ENCODE measurements around the gene UBLCP1.

UBLCP1 gene

GRCh38 chr5:159273923-159274322 lies 10.8 kb downstream of the UBLCP1 start:
- Histone ChIP-seq H2AFZ (ENCODE audit: low read length) (no peak overlapping the region), H2BK120ac (ENCODE audit: low read depth, low read length) (no peak overlapping the region), H2BK5ac (ENCODE audit: low read length) (no peak overlapping the region), H3K4me1 (ENCODE audit: control insufficient read depth in 2 of 2, insufficient read depth in 1 of 2, low read depth in 1 of 2, low read length in 2 of 2) (no peaks in the 10 kb centered on the region), H3K18ac (ENCODE audit: low read length) (no peak overlapping the region), H3K14ac (ENCODE audit: low read length) (no peak overlapping the region), H3K27me3 (ENCODE audit: control insufficient read depth in 3 of 3, insufficient read depth in 3 of 3, low read depth in 1 of 3, low read length in 3 of 3) (no peaks in the 10 kb centered on the region), H4K8ac (ENCODE audit: low read depth, low read length) (no peak overlapping the region), H3K4me2 (ENCODE audit: insufficient read depth, low read length, poor library complexity, severe bottlenecking) (no peak overlapping the region), H2BK12ac (ENCODE audit: low read length) (no peak overlapping the region), H2BK15ac (ENCODE audit: low read length) (no peak overlapping the region), H3K27ac (replicated peaks; ENCODE audit: low read length) (no peak overlapping the region), H3K4me3 (ENCODE audit: low read length in 2 of 2) (no peak overlapping the region), H3K79me1 (ENCODE audit: low read depth, low read length) (no peaks in the 10 kb centered on the region), H2AK5ac (ENCODE audit: low read depth, low read length) (no peak overlapping the region), H3K23ac (ENCODE audit: low read depth, low read length, poor library complexity) (no peak overlapping the region), H4K91ac (ENCODE audit: low read depth, low read length, poor library complexity) (no peak overlapping the region), H3K9ac (ENCODE audit: low read depth, low read length, poor library complexity) (no peak overlapping the region), H3K4ac (ENCODE audit: low read length) (no peak overlapping the region), H3K9me3 (replicated peaks in 1 of 2; ENCODE audit: control insufficient read depth in 2 of 2, insufficient read depth in 1 of 2, low read depth in 1 of 2, low read length in 2 of 2) (no peaks in the 10 kb centered on the region), H3K36me3 (replicated peaks in 1 of 2; ENCODE audit: control insufficient read depth in 2 of 2, insufficient read depth in 2 of 2, low read length in 2 of 2) (peaks cover 6 to 100% of the 10 kb centered on the region in 2 donors)
- DNase-seq (ENCODE audit: low spot score) = no peak

GRCh38 chr5:159274676-159275075 lies 11.6 kb downstream of the UBLCP1 start:
- peaks cover 6 to 100% of the 10 kb centered on the region in 2 donors for H3K36me3 ChIP-seq (replicated peaks in 1 of 2; ENCODE audit: control insufficient read depth in 2 of 2, insufficient read depth in 2 of 2, low read length in 2 of 2)
- no peak overlapping the region for H2BK15ac ChIP-seq (ENCODE audit: low read length)
- no peak overlapping the region for H4K8ac ChIP-seq (ENCODE audit: low read depth, low read length)
- no peaks in the 10 kb centered on the region for H3K9me3 ChIP-seq (replicated peaks in 1 of 2; ENCODE audit: control insufficient read depth in 2 of 2, insufficient read depth in 1 of 2, low read depth in 1 of 2, low read length in 2 of 2)
- H3K27ac ChIP-seq (replicated peaks; ENCODE audit: low read length) = no peak overlapping the region
- no peak overlapping the region for H3K4ac ChIP-seq (ENCODE audit: low read length)
- H2BK5ac ChIP-seq (ENCODE audit: low read length) = no peak overlapping the region
- H3K9ac ChIP-seq (ENCODE audit: low read depth, low read length, poor library complexity) = no peak overlapping the region
- no peaks in the 10 kb centered on the region for H3K79me1 ChIP-seq (ENCODE audit: low read depth, low read length)
- no peaks in the 10 kb centered on the region for H3K4me1 ChIP-seq (ENCODE audit: control insufficient read depth in 2 of 2, insufficient read depth in 1 of 2, low read depth in 1 of 2, low read length in 2 of 2)
- no peak overlapping the region for H2BK12ac ChIP-seq (ENCODE audit: low read length)
- H3K23ac ChIP-seq (ENCODE audit: low read depth, low read length, poor library complexity) = no peak overlapping the region
- H3K18ac ChIP-seq (ENCODE audit: low read length) = no peak overlapping the region
- H3K14ac ChIP-seq (ENCODE audit: low read length) = no peak overlapping the region
- DNase-seq (ENCODE audit: low spot score) = no peak
- no peak overlapping the region for H3K4me2 ChIP-seq (ENCODE audit: insufficient read depth, low read length, poor library complexity, severe bottlenecking)
- no peak overlapping the region for H3K4me3 ChIP-seq (ENCODE audit: low read length in 2 of 2)
- H2BK120ac ChIP-seq (ENCODE audit: low read depth, low read length) = no peak overlapping the region
- H2AFZ ChIP-seq (ENCODE audit: low read length) = no peak overlapping the region
- no peaks in the 10 kb centered on the region for H3K27me3 ChIP-seq (ENCODE audit: control insufficient read depth in 3 of 3, insufficient read depth in 3 of 3, low read depth in 1 of 3, low read length in 3 of 3)
- H2AK5ac ChIP-seq (ENCODE audit: low read depth, low read length) = no peak overlapping the region
- no peak overlapping the region for H4K91ac ChIP-seq (ENCODE audit: low read depth, low read length, poor library complexity)

DNA sequence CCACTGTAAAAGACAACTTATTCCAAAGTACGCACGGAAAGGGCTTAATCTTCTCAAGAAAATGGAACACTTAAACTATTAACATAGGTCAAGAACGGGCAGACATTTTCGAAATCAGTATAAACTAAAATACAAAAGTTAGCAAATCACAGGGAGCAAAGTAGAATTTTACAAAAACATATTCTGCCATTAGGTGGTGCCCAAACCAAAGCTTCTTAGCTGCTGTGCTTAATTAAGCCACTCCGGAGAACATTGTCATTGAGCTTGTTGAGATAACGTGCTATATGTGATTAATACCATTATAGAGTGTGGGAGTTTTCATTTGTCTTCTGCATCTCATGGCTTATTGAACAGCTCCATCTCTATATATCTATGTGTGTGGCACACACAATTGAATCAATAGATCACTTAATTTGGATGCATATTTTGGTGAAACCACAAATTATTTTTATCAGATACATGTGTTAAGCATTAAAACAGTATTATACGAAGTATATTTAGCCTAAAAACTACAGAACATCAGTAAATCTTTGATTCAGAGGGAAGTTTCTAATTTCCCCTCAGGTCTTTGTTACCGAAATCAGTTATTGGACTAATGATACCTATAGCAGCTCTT lies 23.4 kb downstream of the UBLCP1 start:
- peaks cover 0 to 41% of the 10 kb centered on the region in 2 donors for H3K36me3 ChIP-seq (replicated peaks in 1 of 2; ENCODE audit: control insufficient read depth in 2 of 2, insufficient read depth in 2 of 2, low read length in 2 of 2)

DNA sequence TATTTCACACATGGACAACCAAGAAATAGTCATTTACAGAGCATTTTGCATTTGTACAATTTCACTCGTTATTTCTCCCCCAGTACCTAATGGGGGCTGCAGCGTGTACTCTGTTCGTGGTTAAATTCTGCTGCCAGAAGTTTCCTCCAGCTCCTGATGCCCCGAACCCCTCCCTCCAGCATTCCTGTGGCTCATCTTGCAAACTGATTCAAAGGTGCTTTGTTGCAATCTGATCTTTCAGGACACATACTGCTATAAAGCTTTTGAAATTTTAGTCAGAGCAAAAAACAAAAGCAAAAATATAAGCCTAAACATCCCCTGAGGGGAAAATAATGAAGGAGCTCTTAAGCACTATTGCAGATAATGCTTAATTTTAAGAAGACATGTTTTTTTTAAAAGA lies 27.7 kb downstream of the UBLCP1 start:
- Histone ChIP-seq H3K9me3 (replicated peaks in 1 of 2; ENCODE audit: control insufficient read depth in 2 of 2, insufficient read depth in 1 of 2, low read depth in 1 of 2, low read length in 2 of 2) (peaks cover 0 to 2% of the 10 kb centered on the region in 2 donors), H3K27me3 (ENCODE audit: control insufficient read depth in 3 of 3, insufficient read depth in 3 of 3, low read depth in 1 of 3, low read length in 3 of 3) (peaks cover 0 to 2% (median 0%) of the 10 kb centered on the region in 3 experiments), H3K4me2 (ENCODE audit: insufficient read depth, low read length, poor library complexity, severe bottlenecking) (no peak overlapping the region), H3K14ac (ENCODE audit: low read length) (no peak overlapping the region), H3K4me1 (ENCODE audit: control insufficient read depth in 2 of 2, insufficient read depth in 1 of 2, low read depth in 1 of 2, low read length in 2 of 2) (no peaks in the 10 kb centered on the region), H3K23ac (ENCODE audit: low read depth, low read length, poor library complexity) (no peak overlapping the region), H3K27ac (replicated peaks; ENCODE audit: low read length) (no peak overlapping the region), H3K9ac (ENCODE audit: low read depth, low read length, poor library complexity) (no peak overlapping the region), H2BK5ac (ENCODE audit: low read length) (no peak overlapping the region), H3K36me3 (replicated peaks in 1 of 2; ENCODE audit: control insufficient read depth in 2 of 2, insufficient read depth in 2 of 2, low read length in 2 of 2) (peaks cover 0 to 3% of the 10 kb centered on the region in 2 donors), H2BK12ac (ENCODE audit: low read length) (no peak overlapping the region), H2BK120ac (ENCODE audit: low read depth, low read length) (no peak overlapping the region), H2AK5ac (ENCODE audit: low read depth, low read length) (no peak overlapping the region), H3K18ac (ENCODE audit: low read length) (no peak overlapping the region), H3K79me1 (ENCODE audit: low read depth, low read length) (no peaks in the 10 kb centered on the region), H3K4ac (ENCODE audit: low read length) (no peak overlapping the region), H4K91ac (ENCODE audit: low read depth, low read length, poor library complexity) (no peak overlapping the region), H3K4me3 (ENCODE audit: low read length in 2 of 2) (no peak overlapping the region), H2BK15ac (ENCODE audit: low read length) (no peak overlapping the region), H2AFZ (ENCODE audit: low read length) (no peak overlapping the region), H4K8ac (ENCODE audit: low read depth, low read length) (no peak overlapping the region)
- no CpG with 5 or more reads among the region's 4 CpGs for WGBS, 2 donors (ENCODE audit: extremely low coverage in 2 of 2, insufficient read length in 2 of 2, insufficient replicate concordance in 1 of 2)
- DNase-seq (ENCODE audit: low spot score) = no peak

More for the DNA sequence above, 23.4 kb downstream of the UBLCP1 start:
- Histone ChIP-seq H3K4ac (ENCODE audit: low read length) (no peak overlapping the region), H2BK12ac (ENCODE audit: low read length) (no peak overlapping the region), H2BK5ac (ENCODE audit: low read length) (no peak overlapping the region), H2BK15ac (ENCODE audit: low read length) (no peak overlapping the region), H3K14ac (ENCODE audit: low read length) (no peak overlapping the region), H3K9me3 (replicated peaks in 1 of 2; ENCODE audit: control insufficient read depth in 2 of 2, insufficient read depth in 1 of 2, low read depth in 1 of 2, low read length in 2 of 2) (peaks cover 0 to 2% of the 10 kb centered on the region in 2 donors), H3K9ac (ENCODE audit: low read depth, low read length, poor library complexity) (no peak overlapping the region), H2AFZ (ENCODE audit: low read length) (no peak overlapping the region), H3K4me1 (ENCODE audit: control insufficient read depth in 2 of 2, insufficient read depth in 1 of 2, low read depth in 1 of 2, low read length in 2 of 2) (no peaks in the 10 kb centered on the region), H4K91ac (ENCODE audit: low read depth, low read length, poor library complexity) (no peak overlapping the region), H3K27ac (replicated peaks; ENCODE audit: low read length) (no peak overlapping the region), H3K27me3 (ENCODE audit: control insufficient read depth in 3 of 3, insufficient read depth in 3 of 3, low read depth in 1 of 3, low read length in 3 of 3) (no peaks in the 10 kb centered on the region), H3K23ac (ENCODE audit: low read depth, low read length, poor library complexity) (no peak overlapping the region), H3K4me2 (ENCODE audit: insufficient read depth, low read length, poor library complexity, severe bottlenecking) (no peak overlapping the region), H3K18ac (ENCODE audit: low read length) (no peak overlapping the region), H4K8ac (ENCODE audit: low read depth, low read length) (no peak overlapping the region), H3K79me1 (ENCODE audit: low read depth, low read length) (no peaks in the 10 kb centered on the region), H2AK5ac (ENCODE audit: low read depth, low read length) (no peak overlapping the region), H3K4me3 (ENCODE audit: low read length in 2 of 2) (no peak overlapping the region), H2BK120ac (ENCODE audit: low read depth, low read length) (no peak overlapping the region)
- DNase-seq (ENCODE audit: low spot score) = no peak
- no CpG with 5 or more reads among the region's 8 CpGs for WGBS, 2 donors (ENCODE audit: extremely low coverage in 2 of 2, insufficient read length in 2 of 2, insufficient replicate concordance in 1 of 2)

Data from neuronal stem cell (in vitro differentiated cells).